Glutamatergic neuron (in vitro differentiated cells): ENCODE results near the gene ZBTB16. TPM values are rescaled to one million over a fixed set of nuclear protein-coding genes. Genes with fewer than 3 reads are reported as not detected.
A peak's percentile ranks its signal among the peaks of the same experiment; 100 is the strongest.

Experiments used
- DNase-seq: peaks from one replicate; pipeline ENCODE4 v3.0.0; 2022
- H3K27ac Mint-ChIP-seq: one replicate; pipeline ENCODE4 v1.8.0; 2020; ENCODE audit warnings: mild to moderate bottlenecking, mixed read lengths, inconsistent platforms; ENCODE audit not compliant: unreplicated experiment
- H3K27me3 Mint-ChIP-seq: one replicate; pipeline ENCODE4 v1.8.0; 2020; ENCODE audit warnings: mild to moderate bottlenecking, moderate library complexity, mixed read lengths, inconsistent platforms; ENCODE audit not compliant: unreplicated experiment
- H3K36me3 Mint-ChIP-seq: one replicate; pipeline ENCODE4 v1.8.0; 2020; ENCODE audit warnings: mild to moderate bottlenecking, mixed read lengths, inconsistent platforms; ENCODE audit not compliant: unreplicated experiment
- H3K4me1 Mint-ChIP-seq: one replicate; pipeline ENCODE4 v1.8.0; 2020; ENCODE audit warnings: mild to moderate bottlenecking, low read depth, mixed read lengths, inconsistent platforms; ENCODE audit not compliant: unreplicated experiment
- H3K4me3 Mint-ChIP-seq: one replicate; pipeline ENCODE4 v1.8.0; 2020; ENCODE audit warnings: mild to moderate bottlenecking, mixed read lengths, inconsistent platforms; ENCODE audit not compliant: unreplicated experiment
- H3K9me3 Mint-ChIP-seq: one replicate; pipeline ENCODE4 v1.8.0; 2020; ENCODE audit warnings: mild to moderate bottlenecking, moderate library complexity, mixed read lengths, inconsistent platforms; ENCODE audit not compliant: unreplicated experiment
- total RNA-seq: library from RNA; stranded (reverse); fragmentation: NEBNext Ultra II Directional; extraction: Animal tissue kit (Norgen Biotek cat#: 25700); gene quantifications from one replicate; pipeline ENCODE4 v1.2.1, GENCODE V29; 2021; ENCODE audit not compliant: unreplicated experiment
- TF ChIP-seq, protein P1 (sequence below): fragments of 200-600 bp; sonication (generic); IDR thresholded peaks from one replicate; pipeline ENCODE4 v1.5.0; 2021; ENCODE audit not compliant: partially characterized antibody, unreplicated experiment

The ZBTB16 gene
- total RNA-seq, 1 donor from 2014 or later, result 9.0 TPM

DNA sequence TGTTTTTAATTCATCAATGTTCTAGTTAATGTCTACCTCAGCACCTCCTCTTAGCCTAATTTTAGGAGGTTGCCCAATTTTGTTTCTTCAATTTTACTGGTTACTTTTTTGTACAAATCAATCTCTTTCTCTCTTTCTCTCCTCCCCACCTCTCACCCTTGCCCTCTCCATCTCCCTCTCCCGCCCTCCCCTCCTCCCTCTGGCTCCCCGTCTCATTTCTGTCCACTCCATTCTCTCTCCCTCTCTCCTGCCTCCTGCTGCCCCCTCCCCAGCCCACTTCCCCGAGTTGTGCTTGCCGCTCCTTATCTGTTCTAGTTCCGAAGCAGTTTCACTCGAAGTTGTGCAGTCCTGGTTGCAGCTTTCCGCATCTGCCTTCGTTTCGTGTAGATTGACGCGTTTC lies 195.8 kb downstream of the ZBTB16 start:
- peaks cover 6% of the 10 kb centered on the region for H3K27me3 Mint-ChIP-seq
- peaks cover 58% of the 10 kb centered on the region for H3K4me1 Mint-ChIP-seq
- H3K27ac Mint-ChIP-seq, result peak overlapping the region; percentile 40
- TF ChIP-seq, protein P1, sequence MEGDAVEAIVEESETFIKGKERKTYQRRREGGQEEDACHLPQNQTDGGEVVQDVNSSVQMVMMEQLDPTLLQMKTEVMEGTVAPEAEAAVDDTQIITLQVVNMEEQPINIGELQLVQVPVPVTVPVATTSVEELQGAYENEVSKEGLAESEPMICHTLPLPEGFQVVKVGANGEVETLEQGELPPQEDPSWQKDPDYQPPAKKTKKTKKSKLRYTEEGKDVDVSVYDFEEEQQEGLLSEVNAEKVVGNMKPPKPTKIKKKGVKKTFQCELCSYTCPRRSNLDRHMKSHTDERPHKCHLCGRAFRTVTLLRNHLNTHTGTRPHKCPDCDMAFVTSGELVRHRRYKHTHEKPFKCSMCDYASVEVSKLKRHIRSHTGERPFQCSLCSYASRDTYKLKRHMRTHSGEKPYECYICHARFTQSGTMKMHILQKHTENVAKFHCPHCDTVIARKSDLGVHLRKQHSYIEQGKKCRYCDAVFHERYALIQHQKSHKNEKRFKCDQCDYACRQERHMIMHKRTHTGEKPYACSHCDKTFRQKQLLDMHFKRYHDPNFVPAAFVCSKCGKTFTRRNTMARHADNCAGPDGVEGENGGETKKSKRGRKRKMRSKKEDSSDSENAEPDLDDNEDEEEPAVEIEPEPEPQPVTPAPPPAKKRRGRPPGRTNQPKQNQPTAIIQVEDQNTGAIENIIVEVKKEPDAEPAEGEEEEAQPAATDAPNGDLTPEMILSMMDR, result no peak
- H3K9me3 Mint-ChIP-seq, result peaks cover 4% of the 10 kb centered on the region
- no peak overlapping the region for H3K4me3 Mint-ChIP-seq
- H3K36me3 Mint-ChIP-seq, result no peaks in the 10 kb centered on the region
- no peak for DNase-seq

DNA sequence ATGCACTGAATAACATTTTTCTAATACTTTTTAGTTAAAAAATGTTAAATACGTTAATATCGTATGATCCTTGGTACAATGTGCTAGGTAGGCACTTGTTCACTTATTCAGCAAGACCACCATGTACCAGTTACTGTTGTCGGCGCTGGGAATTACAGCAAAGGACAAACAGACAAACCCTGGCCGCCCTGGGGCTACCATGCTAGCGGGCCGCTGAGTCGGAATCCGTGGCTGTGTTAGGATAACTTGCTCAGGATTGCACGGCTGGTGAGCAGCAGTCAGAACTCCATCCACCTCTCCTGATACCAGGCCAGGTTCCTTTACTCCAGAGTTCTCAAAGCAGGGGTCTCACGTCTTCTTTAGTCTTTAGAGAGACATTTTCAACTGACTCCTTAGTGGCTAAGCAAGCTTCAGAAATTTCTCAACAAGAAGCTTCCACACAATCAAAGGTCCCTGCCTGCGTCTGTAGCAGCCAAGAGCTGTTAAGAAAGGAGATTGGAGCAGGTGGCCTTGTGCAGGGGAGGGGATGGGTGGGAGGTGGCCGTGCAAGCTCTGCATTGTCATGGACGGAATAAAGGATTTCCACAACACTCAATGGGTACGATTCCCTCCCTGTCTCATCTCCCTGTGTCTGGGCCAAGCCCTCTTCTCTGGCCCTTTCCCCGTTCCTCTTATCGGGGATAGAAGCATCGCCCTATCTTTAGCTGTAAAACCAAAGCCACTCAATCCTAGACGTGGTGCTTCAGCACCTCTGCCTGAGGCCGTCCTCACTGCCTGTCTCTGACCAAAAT lies 196.9 kb downstream of the ZBTB16 start:
- Mint-ChIP-seq H3K36me3 (no peaks in the 10 kb centered on the region), H3K9me3 (peaks cover 4% of the 10 kb centered on the region), H3K4me1 (peaks cover 58% of the 10 kb centered on the region), H3K4me3 (peak overlapping the region; percentile 55), H3K27me3 (peaks cover 6% of the 10 kb centered on the region), H3K27ac (peak overlapping the region; percentile 88)
- DNase-seq, result peak; percentile 43
- TF ChIP-seq, protein P1, result no peak

DNA sequence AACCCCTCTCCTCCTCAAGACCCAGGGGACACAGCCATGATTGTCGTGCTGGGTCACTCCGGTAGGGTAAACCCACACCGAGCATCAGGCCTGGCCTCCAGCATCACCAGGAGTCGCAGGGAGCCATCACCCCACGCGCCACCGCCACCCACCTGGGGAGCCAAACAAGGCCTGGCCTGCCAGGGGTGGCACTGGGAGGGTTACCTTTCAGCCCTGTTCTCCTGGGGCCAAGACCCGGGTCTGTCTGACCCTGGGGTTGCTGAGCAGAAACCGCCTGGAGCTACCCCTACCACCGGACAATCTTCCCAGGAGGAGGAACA lies 197.4 kb downstream of the ZBTB16 start:
- Mint-ChIP-seq H3K27me3 (peaks cover 6% of the 10 kb centered on the region), H3K36me3 (no peaks in the 10 kb centered on the region), H3K4me3 (peak overlapping the region; percentile 55), H3K4me1 (peaks cover 52% of the 10 kb centered on the region), H3K27ac (peak overlapping the region; percentile 88), H3K9me3 (peaks cover 4% of the 10 kb centered on the region)
- no peak for DNase-seq
- TF ChIP-seq, protein P1, result no peak

DNA sequence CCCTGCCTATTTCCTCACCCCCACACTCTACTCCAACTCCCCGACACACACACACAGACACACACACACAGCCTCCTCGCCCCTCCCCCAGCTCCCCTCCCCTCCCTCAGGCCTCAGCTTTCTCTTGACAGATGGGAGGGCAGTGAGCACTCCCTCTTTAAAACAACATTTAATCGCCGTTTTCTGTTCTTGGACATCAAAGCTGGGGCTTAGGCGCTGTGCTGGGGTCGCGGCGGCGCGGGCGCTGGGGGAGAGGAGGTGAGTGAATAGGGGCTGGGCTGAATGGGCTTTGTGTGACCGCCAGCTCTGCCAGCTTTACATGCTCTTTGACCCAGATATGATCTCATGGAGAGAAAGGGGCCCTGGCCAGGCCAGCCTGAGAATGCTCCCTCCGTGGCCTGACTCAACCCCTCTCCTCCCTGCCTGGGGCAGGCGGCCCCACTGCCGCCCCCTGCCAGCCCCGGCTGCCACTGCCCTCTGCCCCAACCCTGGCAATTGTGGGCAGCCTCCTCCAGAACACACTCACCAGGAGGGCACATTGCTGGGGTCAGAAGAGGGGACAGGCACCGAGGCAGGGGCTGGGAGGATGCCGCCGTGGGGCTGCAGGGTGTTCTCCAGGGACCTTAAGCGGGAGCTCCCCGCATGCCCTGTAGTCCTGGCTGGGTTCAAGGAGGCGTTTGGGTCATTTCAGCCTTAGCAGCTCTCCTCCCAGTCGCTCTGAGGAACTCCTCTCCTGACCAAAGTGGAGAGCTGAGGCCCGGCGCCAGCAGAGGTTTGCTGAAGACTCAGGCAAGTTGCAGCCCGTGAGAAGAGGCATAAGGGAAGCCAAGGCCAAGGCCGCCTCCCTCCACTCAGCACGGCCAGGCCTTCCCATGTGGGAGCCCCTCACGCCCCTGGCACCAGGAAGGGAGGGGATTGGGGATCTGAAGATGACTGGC lies 198.4 kb downstream of the ZBTB16 start:
- DNase-seq, result peak; percentile 60
- H3K36me3 Mint-ChIP-seq, result no peaks in the 10 kb centered on the region
- peaks cover 4% of the 10 kb centered on the region for H3K9me3 Mint-ChIP-seq
- H3K27ac Mint-ChIP-seq, result peak overlapping the region; percentile 87
- H3K4me1 Mint-ChIP-seq, result peaks cover 43% of the 10 kb centered on the region
- H3K4me3 Mint-ChIP-seq, result peak overlapping the region; percentile 60
- TF ChIP-seq, protein P1, result peak; percentile 41
- peaks cover 6% of the 10 kb centered on the region for H3K27me3 Mint-ChIP-seq
